ENCODE results near the gene EID2B.
A peak's percentile ranks its signal among the peaks of the same experiment; 100 is the strongest.

The EID2B gene

DNA sequence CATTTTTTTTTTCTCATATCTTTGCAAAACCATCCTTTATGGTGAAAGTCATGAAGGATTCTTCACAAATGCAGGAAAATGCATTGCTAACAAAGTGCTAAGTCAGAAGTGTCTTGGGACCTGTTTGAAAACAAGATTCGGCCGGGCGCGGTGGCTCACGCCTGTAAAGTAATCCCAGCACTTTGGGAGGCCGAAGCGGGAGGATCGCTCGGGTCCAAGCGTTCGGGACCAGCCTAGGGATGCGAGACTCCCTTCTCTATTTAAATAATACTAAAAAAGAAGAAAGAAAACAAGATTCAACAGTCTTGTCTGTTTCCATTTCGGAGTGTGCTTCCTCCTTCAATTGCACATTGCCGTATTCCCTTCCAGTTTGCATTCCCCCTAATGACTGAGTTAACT lies 819 bp downstream of the EID2B start:
- TF ChIP-seq ZFX (IDR thresholded peaks at IDR 0.05; ENCODE audit: borderline replicate concordance) = no peak
- TF ChIP-seq, protein P1, sequence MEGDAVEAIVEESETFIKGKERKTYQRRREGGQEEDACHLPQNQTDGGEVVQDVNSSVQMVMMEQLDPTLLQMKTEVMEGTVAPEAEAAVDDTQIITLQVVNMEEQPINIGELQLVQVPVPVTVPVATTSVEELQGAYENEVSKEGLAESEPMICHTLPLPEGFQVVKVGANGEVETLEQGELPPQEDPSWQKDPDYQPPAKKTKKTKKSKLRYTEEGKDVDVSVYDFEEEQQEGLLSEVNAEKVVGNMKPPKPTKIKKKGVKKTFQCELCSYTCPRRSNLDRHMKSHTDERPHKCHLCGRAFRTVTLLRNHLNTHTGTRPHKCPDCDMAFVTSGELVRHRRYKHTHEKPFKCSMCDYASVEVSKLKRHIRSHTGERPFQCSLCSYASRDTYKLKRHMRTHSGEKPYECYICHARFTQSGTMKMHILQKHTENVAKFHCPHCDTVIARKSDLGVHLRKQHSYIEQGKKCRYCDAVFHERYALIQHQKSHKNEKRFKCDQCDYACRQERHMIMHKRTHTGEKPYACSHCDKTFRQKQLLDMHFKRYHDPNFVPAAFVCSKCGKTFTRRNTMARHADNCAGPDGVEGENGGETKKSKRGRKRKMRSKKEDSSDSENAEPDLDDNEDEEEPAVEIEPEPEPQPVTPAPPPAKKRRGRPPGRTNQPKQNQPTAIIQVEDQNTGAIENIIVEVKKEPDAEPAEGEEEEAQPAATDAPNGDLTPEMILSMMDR (IDR thresholded peaks at IDR 0.05) = no peak
- no peak overlapping the region for H3K27ac ChIP-seq

DNA sequence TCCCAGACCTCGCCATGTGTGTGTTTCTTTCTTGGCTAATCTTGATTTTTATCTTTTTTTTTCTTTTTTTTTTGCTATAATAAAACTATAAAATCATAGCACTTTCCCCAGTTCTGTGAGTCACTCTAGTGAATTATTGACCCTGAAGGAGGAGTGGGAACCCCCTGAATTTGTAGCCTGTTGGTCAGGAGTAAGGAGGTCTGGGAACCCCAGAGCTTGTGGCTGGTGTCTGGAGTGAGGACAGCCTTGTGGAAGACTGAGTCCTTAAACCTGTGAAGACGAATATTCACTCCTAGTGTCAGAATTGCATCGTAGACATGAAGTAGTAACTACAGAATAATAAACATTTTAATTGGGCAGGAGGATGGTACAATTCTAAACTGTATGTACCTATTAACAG lies 7.4 kb downstream of the EID2B start:
- TF ChIP-seq, protein P1 (IDR thresholded peaks at IDR 0.05) = no peak
- TF ChIP-seq ZFX (IDR thresholded peaks at IDR 0.05; ENCODE audit: borderline replicate concordance) = no peak
- no peak overlapping the region for H3K27ac ChIP-seq

DNA sequence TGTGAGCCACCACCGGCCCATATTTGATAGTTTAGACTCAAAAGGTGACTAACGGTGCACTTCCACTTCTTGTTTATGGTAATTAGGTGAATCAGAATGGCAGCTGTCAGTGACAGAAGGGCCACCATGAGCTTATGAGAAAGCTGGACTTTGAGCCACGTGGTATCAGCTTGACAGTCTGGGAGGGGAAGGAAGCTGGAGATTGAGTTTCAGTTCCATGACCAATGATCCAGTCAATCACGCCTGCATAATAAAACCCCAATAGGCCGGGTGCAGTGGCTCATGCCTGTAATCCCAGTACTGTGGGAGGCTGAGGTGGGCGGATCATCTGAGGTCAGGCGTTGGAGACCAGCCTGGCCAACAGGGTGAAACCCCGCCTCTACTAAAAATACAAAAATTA lies 8.2 kb downstream of the EID2B start:
- TF ChIP-seq, protein P1 (IDR thresholded peaks at IDR 0.05) = no peak
- no peak for TF ChIP-seq ZFX (IDR thresholded peaks at IDR 0.05; ENCODE audit: borderline replicate concordance)
- no peak overlapping the region for H3K27ac ChIP-seq

DNA sequence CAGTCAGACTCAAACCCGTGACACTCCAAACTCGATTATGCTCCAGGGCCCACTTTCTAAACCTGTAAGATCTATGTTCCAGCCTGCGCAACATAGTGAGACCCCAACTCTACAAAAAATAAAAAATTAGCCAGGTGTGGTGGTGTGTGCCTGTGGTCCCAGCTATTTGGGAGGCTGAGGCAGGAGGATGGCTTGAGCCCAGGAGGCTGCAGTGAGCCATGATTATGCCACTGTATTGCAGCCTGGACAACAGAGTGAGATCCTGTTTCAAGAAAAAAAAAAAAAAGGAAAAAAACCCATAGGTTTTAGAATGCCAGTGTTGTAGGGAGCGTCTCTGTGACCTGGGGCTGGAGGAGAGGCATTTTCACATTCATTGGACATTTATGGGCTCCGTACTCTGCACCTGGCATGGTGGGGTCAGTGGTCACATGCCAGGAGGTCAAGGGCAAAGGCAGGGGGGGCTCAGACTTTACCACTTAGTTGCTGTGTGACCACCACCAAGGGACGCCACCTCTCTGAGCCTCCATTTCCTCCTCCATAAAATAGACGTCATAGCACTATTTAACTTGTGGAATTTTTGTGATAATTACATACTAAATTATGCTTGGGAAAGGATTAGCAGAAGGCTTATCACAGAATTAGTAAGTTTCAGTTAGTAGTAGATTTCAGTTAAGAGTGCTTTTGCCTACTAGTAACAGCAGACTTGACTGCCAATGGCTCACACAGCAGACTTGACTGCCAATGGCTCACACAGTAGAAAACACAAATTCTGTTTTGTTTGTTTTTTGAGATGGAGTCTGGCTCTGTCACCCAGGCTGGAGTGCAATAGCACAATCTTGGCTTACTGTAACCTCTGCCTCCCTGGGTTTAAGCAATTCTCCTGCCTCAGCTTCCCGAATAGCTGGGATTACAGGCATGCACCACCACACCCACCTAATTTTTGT lies 11.8 kb downstream of the EID2B start:
- no peak overlapping the region for H3K27ac ChIP-seq
- no peak for TF ChIP-seq ZFX (IDR thresholded peaks at IDR 0.05; ENCODE audit: borderline replicate concordance)
- TF ChIP-seq, protein P1 (IDR thresholded peaks at IDR 0.05) = no peak

DNA sequence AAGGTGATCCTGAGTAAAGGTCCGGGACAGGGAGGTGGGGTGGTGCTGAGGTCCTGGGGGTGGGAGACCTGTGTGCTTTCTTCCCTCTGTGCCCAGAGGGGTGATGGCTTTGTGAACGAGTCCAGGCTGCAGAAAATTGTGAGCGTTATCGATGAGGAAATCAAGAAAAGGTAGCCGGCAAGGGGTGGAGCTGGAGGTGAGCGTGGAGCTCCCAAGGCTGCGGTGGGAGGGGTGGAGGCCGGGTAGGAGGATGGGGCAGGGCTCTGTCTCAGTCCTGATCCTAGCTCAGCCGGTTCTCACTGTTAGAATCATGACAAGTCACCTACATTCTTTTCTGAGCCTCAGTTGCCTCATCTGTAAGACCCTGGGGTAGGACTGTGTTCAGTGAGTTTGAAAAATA lies 13.7 kb downstream of the EID2B start:
- H3K27ac ChIP-seq = peak overlapping the region; percentile 35; the same call in 1 of the 2 replicates
- TF ChIP-seq ZFX (IDR thresholded peaks at IDR 0.05; ENCODE audit: borderline replicate concordance) = no peak
- TF ChIP-seq, protein P1 (IDR thresholded peaks at IDR 0.05) = no peak

DNA sequence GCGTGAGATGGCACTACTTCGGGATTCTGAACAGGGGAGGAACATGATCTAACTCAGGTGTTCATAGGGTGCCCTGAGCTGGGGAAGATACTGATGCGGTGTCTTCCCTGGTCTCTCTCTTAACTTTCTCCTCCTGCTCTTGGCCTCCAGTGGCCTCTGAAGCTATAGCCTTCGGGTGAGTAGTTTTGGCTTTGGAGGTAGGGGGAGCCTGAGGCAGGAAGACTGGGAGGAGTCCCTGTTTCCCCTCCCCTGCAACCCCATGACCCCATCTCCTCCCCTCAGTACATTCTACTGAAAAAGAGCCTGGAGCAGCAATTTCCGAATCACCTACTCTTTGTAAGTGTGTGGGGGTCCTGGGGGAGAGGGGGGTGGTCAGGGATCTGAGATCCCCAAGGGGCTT lies 14.2 kb downstream of the EID2B start:
- TF ChIP-seq, protein P1 (IDR thresholded peaks at IDR 0.05) = no peak
- no peak for TF ChIP-seq ZFX (IDR thresholded peaks at IDR 0.05; ENCODE audit: borderline replicate concordance)
- H3K27ac ChIP-seq = no peak overlapping the region

DNA sequence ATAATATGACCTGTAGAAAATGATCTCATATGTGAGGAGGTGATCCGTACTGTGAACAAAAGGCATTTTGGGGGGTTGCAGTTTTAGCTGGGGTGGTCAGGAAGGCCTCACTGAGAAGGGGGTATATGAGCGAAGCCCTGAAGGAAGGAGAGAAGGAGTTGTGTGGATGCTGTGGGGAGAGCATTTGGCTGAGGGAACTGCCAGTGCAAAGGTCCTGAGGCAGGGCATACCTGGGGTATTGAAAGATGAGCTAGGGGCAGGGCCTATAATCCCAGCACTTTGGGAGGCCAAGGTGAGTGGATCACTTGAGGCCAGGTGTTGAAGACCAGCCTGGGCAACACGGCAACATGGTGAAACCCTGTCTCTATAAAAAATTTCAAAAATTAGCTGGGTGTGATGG lies 15.2 kb downstream of the EID2B start:
- TF ChIP-seq ZFX (IDR thresholded peaks at IDR 0.05; ENCODE audit: borderline replicate concordance) = no peak
- TF ChIP-seq, protein P1 (IDR thresholded peaks at IDR 0.05) = no peak
- H3K27ac ChIP-seq = no peak overlapping the region
